GM15510 (cell line): ENCODE results near the gene MS4A10.

Experiments
- POLR2A ChIP-seq: IDR thresholded peaks from 3 replicates; pipeline ENCODE4 v1.6.1; 2011; ENCODE audit warnings: borderline replicate concordance; ENCODE audit not compliant: insufficient read length; ENCODE audit errors: extremely low read depth

The MS4A10 gene

GRCh38 chr11:60780065-60780464, 5.1 kb upstream of the MS4A10 start:
- no peak for TF ChIP-seq POLR2A

- no peak for TF ChIP-seq POLR2A
Observed at GRCh38 chr11:60780774-60781173, 4.4 kb upstream of the MS4A10 start.

DNA sequence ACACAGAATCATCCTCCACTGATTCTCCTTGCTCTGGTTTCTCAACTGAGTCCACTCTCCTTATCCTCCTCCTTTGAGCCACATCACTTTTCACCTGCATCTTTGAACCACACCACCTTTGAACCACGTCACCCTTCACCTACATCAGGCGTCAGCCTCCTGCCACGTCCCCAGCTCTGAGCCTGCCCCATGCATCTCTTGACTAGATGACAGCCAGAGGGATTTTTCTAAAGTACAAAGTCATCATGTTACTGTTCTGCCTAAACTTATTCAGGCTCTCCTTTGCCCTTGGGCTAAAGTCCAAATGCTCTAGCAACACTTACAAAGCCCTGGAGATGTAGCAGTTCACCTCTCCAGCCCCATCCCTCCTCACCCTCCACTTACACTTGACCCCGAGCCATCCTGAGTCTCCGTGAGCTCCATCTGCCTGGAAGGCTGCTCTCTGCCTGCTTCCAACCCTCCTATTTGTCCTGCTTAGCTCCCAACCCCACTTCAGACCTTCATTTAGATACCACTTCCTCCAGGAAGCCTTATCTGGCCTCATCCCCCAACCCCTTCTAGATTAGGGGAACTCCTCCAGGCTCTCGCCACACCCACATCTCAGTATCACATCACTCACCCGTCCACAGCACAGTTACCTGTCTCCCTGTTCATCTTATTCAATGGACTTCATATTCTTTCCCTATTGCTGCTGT, 3.7 kb upstream of the MS4A10 start:
- TF ChIP-seq POLR2A = no peak

GRCh38 chr11:60781981-60782316, 3.2 kb upstream of the MS4A10 start:
- TF ChIP-seq POLR2A = no peak

DNA sequence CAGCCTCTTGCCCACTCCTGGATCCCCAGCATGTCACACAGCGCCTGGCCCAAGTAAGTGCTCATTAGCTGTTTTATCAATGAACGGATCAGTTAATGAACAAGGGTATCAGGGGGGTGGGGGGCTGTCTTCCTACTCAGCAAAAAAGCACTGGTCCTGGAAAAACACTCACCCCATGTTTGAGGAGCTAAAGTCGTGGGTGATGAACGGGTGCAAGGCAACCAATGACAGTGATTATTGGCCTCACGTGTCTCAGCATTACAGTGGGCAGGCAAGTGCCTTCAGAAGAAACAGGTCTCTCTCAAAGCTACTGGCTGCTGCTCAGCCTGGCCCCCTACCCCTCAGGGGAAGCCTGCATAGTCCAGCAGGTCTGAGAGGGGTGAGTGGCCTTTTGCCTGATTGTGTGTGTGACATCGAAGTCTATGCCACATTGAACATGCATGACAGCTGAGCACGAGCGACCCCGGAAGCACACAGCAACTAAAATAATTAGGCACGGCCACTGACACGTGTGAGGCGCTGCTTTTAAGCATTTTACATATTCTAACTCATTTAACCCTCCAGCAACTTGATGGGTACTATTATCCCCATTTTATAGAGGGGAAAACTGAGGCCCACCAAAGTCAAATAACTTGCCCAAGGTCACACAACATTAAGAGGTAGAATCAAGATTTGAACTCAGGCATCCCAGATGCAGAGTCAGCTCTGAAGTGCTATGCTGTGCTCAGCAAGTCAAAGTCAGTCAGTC, 2.6 kb upstream of the MS4A10 start:
- no peak for TF ChIP-seq POLR2A

DNA sequence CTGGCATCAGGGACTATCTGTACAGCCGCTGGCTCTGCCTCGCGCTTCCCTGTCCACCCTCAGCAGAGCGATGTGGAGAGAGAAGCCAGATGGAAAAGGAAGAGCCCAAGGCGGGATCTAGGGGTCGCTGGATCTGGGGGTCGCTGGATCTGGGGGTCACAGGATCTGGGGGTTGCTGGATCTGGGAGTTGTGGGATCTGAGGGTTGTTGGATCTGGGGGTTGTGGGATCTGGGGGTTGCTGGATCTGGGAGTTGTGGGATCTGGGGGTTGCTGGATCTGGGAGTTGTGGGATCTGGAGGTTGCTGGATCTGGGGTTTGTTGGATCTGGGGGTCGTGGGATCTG, 2.0 kb upstream of the MS4A10 start:
- TF ChIP-seq POLR2A = no peak

- no peak for TF ChIP-seq POLR2A
Observed at GRCh38 chr11:60783911-60784310, 1.2 kb upstream of the MS4A10 start.

- no peak for TF ChIP-seq POLR2A
Observed at GRCh38 chr11:60785806-60786361, 751 bp downstream of the MS4A10 start.

DNA sequence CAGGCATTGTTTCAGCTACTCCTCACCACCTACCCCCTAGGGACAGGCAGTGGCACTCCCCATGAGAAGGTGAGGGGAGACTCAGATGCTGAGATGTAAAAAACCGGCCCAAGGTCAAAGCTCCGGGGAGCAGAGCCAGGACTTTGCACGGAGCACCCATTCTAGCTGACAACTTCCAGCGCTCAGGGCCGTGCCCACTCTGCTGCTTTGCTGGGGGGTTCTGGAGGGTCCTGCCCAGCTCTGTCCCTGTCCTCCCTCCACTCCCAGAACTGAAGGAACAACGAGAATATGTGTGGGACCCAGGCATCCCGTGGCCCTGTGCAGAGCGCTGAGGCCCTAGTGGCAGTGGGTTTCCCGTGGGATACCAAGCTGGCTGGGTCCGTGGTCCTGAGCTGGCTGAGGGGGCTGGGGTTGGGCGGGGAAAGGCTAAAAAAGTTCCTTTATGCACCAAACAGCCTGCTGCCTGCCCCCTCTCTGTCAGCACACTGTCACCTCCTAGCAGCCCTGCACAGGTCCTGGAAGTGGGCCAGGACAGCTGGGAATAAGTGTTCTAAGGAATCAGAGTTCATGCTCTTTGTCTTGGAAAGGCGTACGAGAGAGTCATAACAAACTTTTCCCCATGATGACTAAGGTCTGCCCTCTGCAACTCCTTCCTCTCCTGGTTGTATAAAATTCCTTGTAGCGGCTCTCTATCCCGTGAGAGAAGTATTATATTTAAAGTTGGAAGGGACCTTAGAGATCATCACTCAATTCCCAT, 1.9 kb downstream of the MS4A10 start:
- no peak for TF ChIP-seq POLR2A

DNA sequence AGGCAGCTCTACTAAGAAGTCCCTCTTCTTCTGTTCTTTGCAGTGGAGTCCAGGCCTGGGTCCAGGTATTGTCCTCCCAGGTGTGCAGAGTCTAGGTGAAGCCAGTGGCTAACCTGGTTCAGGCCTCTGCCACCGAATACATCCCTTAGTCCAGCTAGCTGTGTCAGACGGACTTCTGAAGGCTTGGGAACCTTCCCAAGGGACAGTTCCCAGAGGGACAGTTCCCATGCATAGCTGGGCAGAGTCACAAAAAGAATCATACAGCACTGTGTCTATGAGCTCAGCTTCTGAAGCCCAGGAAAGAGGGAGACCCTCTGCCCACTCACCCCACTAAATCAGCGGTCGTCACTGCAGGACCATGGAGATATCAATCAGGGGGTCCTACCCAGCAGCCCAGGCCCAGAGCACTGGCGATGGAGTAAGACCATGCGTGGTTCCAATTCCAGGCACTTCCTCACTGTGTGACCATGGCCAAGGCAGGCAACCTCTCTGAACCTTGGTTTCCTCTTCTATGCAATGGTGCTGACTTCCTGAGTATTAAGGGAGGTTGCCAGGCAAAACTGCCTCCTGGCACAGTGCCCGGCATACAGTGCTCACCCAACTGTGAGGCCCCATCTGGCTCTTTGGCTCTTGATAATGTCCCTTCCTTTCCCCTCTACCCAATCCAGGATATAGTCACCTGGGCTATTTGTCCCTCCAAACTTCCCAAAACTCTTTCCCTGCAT, 3.4 kb downstream of the MS4A10 start:
- no peak for TF ChIP-seq POLR2A

DNA sequence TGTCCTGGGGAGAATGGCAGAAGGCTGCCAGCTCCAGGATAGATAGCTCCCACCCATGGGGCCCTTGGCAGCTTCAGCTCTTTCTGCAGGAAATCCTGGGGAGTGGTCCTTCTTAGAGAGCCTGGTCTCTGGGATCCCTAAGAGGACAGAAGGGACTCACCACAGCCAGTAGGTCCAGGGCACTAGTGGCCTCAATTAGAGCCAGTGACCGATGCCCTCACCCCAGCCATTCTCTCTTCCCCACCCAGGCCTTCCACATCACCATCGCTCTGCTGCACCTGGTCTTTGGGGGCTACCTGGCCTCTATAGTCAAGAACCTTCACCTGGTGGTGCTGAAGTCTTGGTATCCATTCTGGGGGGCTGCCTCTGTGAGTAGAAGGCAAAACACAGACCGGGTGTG, 5.6 kb downstream of the MS4A10 start:
- no peak for TF ChIP-seq POLR2A

GRCh38 chr11:60791153-60791933, 6.2 kb downstream of the MS4A10 start:
- no peak for TF ChIP-seq POLR2A

- no peak for TF ChIP-seq POLR2A
Observed at GRCh38 chr11:60792521-60792920, 7.4 kb downstream of the MS4A10 start.

- TF ChIP-seq POLR2A = no peak
Observed at GRCh38 chr11:60795291-60795690, 10.2 kb downstream of the MS4A10 start.
